Measurements from ENCODE around the gene CIAO3.
"Not testable (repeated sequence)": the region's sequence is repeated elsewhere in the genome, so short reads cannot be mapped to it uniquely, and the experiment has no call there.

Gene CIAO3

GRCh38 chr16:760545-761343 is 19.9 kb upstream of the CIAO3 start, which contains the start of gene MSLN:
TSS of gene MSLN (plus strand) at chr16:760734. CDS start at chr16:762681, 1,947 bp downstream.
- DNase-seq (ENCODE audit: low read depth in 4 of 4, low spot score in 1 of 4): no peak

DNA sequence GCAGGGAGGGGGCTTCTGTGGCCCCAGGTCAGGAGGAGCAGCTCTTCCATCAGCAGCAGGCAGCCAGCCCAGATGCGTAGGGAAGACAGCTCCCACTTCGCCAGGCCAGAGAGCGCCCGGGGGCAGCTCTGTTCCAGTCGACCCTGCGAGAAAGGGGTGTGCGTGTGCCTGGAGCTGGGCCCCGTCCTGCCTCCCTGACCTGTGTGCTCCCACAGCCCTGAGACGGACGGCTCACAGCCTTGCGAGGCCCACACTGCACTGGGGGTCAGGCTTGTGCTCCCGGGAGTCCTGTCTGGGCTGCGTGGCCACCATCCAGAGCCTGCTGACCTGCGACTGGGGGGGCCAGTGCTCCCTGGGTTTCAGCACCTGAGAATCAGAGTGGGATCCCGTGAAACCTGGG is 19.3 kb upstream of the CIAO3 start:
- DNase-seq (ENCODE audit: low read depth in 4 of 4, low spot score in 1 of 4): no peak

- DNase-seq (ENCODE audit: low read depth in 4 of 4, low spot score in 1 of 4): no peak
Observed at GRCh38 chr16:759110-759910, 18.5 kb upstream of the CIAO3 start.

- no peak for DNase-seq (ENCODE audit: low read depth in 4 of 4, low spot score in 1 of 4)
Observed at GRCh38 chr16:756428-756827, 15.6 kb upstream of the CIAO3 start.

DNA sequence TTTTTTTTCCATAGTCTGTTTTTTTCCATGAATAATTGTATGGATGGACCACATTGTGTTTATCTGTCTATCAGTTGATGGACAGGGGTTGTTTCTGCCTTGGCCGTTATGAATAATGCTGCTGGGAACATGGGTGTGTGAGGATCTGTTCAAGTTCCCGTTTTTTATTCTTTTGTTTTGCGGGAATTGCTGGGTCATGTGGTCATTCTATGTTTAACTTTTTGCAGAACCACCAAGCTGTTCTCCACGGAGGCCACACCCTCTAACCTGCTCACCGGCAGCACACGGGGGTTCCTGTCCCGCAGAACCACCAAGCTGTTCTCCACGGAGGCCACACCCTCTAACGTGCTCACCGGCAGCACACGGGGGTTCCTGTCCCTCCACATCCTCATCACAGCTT is 13.9 kb upstream of the CIAO3 start:
- no peak for DNase-seq (ENCODE audit: low read depth in 4 of 4, low spot score in 1 of 4)

- DNase-seq (ENCODE audit: low read depth in 4 of 4, low spot score in 1 of 4): not testable (repeated sequence)
Observed at GRCh38 chr16:754121-754607, 13.4 kb upstream of the CIAO3 start.

GRCh38 chr16:752007-752312 is 11.2 kb upstream of the CIAO3 start:
- no peak for DNase-seq (ENCODE audit: low read depth in 4 of 4, low spot score in 1 of 4)

DNA sequence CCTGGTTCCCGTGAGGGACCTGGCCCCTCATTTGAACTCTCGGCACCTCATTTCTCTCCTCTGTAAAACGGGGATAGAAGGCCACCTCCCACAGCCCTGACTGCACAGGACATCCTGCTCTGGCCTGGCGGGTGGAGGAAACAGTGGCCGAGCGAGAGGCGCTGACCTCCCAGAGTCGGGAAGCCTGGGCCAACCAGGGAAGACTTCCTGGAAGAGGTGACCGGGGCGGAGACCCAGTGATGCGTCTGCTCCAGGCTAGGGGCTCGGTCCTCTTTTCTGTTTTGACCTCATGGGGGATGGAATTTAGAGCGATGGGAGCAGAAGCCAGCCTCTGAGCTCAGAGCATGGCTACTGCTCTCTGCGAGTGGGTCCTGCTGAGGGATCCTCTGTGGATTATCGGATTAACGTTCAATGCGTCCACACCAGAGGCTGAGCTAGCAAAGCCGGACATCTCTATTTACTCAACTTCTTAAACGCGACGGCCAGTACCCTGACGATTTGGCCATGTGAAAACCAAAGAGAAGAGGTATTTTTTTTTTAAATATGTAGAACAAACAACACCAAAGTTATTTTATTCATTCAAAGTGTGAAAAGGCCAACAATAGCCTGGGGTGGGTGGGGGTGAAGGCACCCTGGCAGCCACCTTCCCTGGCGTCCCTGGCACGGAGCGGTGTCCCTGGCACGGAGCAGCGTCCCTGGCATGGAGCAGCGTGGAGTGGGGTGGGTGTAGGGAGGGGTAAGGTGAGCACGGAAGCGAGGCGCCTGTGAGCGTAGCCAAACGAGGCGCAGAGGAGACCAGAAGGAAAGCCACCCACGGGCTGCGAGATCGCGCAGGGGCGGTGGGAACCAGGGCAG is 10.6 kb upstream of the CIAO3 start:
- no peak for DNase-seq (ENCODE audit: low read depth in 4 of 4, low spot score in 1 of 4)

- DNase-seq (ENCODE audit: low read depth in 4 of 4, low spot score in 1 of 4): no peak
Observed at GRCh38 chr16:750485-750884, 9.7 kb upstream of the CIAO3 start.

DNA sequence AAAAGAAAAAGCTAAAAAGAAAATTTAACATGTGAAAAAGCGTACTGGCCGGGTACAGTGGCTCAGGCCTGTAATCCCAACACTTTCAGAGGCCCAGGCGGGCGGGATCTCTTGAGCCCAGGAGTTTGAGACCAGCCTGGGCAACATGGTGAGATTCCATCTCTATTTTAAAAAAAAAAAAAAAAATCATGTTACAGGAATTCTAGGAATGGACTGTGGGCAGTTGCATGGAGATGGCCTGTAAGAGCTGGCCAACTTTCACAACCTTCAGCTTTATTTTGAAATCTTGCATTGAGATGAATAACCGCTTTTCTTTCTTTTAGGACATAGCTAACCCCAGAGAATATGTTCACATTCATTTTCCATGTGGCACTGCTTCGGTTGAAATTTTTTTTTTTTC is 8.2 kb upstream of the CIAO3 start:
- no peak for DNase-seq (ENCODE audit: low read depth in 4 of 4, low spot score in 1 of 4)

DNA sequence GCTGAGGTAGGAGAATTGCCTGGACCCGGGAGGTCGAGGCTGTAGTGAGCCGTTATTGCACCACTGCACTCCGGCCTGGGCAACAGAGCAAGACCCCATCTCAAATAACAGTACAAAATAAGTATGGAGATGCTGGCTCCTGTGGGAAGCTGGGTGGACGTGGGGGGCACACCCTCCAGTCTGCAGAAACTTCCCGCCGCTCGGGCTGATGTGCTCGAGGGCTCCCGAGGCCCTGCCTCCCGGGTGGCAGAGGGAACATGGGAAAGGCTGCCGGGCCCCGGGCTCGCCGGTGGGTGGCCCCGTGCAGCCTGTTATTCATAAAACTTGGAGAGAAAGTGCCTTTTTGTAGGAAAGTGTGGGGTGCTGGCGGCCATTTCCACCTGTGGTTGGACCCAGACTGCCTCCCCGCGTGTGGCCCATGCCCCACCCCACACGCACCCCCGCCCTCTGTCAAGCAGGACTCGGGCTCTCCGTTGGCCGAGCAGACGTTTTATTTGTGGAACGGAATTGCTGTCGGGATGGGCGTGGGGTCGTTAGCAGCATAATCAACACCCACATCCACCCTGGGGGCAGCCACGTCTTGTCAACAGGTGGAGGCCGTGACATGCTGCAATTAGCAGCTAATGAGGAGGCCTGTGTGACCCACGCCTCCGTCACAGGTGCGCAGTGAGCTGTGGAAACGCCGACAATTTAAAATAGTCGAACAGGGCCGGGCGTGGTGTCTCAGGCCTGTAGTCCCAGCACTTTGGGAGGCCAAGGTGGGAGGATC is 7.4 kb upstream of the CIAO3 start:
- no peak for DNase-seq (ENCODE audit: low read depth in 4 of 4, low spot score in 1 of 4)

DNA sequence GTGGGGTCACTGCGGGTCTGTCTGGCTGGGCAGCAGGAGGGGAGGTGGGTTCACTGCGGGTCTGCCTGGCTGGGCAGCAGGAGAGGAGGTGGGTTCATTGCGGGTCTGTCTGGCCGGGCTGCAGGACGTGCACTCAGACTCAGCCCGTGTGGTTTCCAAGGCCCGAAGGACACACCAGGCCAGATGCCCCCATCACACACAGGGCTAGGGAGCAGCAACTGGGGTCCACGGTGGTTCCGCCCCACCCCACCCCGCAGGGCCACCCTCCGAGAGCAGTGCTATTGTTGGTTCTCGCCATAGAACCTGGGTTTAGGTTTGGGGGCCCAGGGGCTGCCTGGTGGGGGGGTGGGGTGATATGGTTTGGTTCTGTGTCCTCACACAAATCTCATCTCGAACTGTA is 5.8 kb upstream of the CIAO3 start:
- DNase-seq (ENCODE audit: low read depth in 4 of 4, low spot score in 1 of 4): no peak

DNA sequence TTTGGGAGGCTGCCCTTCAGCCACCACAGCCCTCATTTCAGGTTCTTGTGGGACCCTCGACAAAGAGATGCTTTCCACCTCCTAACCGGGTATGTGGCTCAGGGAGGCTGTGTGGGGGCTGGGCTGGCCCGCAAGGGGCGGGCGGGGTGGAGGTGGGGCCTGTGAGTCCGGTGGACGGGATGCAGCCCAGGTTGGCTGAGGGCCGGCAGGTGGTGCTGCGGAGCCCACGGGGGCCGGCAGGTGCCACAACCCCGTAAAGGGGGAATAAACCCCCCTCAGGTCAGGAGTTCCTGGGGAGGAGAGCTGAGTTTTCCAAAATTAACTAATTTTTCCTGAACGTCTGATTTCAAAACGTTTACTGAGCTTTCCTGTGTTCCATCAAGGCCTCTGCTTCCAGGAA is 4.9 kb upstream of the CIAO3 start:
- no peak for DNase-seq (ENCODE audit: low read depth in 4 of 4, low spot score in 1 of 4)

- DNase-seq (ENCODE audit: low read depth in 4 of 4, low spot score in 1 of 4): no peak
Observed at GRCh38 chr16:743794-744500, 3.1 kb upstream of the CIAO3 start.

GRCh38 chr16:742894-743293 is 2.1 kb upstream of the CIAO3 start:
- not testable (repeated sequence) for DNase-seq (ENCODE audit: low read depth in 4 of 4, low spot score in 1 of 4)

DNA sequence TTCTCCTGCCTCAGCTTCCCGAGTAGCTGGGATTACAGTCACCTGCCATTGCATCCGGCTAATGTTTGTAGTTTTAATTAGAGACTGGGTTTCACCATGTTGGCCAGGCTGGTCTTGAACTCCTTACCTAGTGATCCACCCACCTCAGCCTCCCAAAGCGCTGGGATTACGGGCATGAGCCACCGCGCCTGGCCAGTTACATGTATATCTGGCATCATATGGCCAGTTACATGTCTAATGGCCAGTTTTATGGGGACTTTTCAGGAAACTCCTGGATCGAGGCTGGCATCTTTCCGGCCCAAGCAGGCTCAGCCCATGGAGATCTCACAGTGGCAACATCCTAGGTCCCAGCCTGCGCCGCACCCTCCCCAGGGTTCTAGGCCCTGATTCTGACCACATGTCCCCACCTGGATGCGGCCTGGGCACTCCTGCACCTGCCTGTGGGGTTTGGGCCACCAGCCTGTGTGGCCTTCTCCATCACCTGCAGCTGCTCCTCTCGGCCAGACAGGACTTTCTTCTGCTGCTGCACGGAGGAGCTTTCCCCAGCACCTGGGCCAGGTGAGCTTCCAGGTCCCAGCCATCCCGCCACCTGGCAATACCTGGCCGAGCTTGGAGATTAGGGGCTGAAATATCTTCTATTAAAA is 1.3 kb upstream of the CIAO3 start:
- DNase-seq (ENCODE audit: low read depth in 4 of 4, low spot score in 1 of 4): no peak

GRCh38 chr16:740459-740763 is 386 bp downstream of the CIAO3 start:
- no peak for DNase-seq (ENCODE audit: low read depth in 4 of 4, low spot score in 1 of 4)

DNA sequence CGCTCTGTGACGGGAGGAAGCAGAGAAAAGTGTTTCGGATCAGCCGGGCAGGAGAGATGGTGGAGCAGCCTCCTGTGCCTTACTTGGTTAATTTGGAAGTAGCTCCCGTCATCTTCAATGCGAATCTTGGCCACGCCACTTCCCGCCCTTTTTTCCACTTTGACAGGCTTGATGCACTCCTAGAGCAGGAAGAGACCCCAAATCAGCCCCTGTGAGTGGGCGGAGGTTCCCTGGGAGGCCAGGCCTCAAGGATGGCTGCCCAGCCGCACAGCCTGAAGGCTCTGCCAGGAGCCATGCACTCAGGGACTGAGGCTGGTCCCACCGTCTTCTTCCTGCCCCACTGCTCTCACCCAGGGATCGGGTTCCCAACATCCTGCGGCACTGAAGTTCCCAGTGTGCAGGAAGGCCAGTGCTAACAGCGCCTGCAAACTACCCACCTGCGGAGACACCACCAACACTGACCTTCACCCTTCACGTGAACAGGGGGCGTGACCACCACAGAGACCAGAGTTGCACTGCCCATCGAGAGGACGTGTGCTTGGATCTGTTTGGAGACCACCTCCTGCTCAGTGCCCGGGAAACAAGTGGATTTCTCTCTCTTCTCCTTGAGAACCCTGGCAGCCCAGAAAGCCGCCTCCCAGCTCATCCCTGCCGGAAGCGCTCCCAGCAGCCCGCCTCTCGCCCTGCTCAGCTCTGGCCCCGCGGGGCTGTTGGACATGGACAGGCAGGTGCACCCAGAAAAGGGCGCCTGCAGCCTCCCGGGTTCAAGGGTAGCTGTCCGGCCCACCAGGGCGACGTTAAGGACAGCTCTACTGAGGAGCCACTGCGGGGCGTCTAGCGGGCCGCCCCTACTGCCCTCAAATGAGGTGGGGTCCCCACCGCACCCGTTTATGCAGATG is 988 bp downstream of the CIAO3 start:
- DNase-seq (ENCODE audit: low read depth in 4 of 4, low spot score in 1 of 4): no peak

GRCh38 chr16:736936-737481 is 3.8 kb downstream of the CIAO3 start:
- no peak for DNase-seq (ENCODE audit: low read depth in 4 of 4, low spot score in 1 of 4)

Measured in stimulated activated CD4-positive, alpha-beta T cell treated with anti-CD3 and anti-CD28 coated beads, Interleukin-1b, Interleukin-23, amount 100 ng/mL, for 24 hours (primary cell).